C1 segment of cervical spinal cord (tissue), 14 donors: ENCODE measurements around the gene RTKN.
A peak's percentile ranks its signal among the peaks of the same experiment; 100 is the strongest.
"Not testable (repeated sequence)": the region's sequence is repeated elsewhere in the genome, so short reads cannot be mapped to it uniquely, and the experiment has no call there.

Experiments
- DNase-seq, 14 donors: peaks; one replicate each; lab custom pipeline; 2025; lab: John Stamatoyannopoulos, UW

Gene RTKN

GRCh38 chr2:74441690-74442482 is at the start of gene RTKN:
Gene RTKN, minus strand, starts transcription at chr2:74441937. Its CDS starts 121 bp downstream, at chr2:74441816.
- peak in 3 of 14 donors; percentile 24 to 54 (median 30) for DNase-seq

- DNase-seq = no peak
These were observed 48.2 kb upstream of the RTKN start for GRCh38 chr2:74489906-74490305.

- DNase-seq = no peak
These were observed 47.1 kb upstream of the RTKN start for GRCh38 chr2:74488643-74489481.

GRCh38 chr2:74486141-74486540 is 44.4 kb upstream of the RTKN start:
- DNase-seq = no peak

GRCh38 chr2:74483675-74484164 is 42.0 kb upstream of the RTKN start:
- not testable (repeated sequence) for DNase-seq

- DNase-seq = peak; percentile 88 to 100 (median 97)
These were observed 41.3 kb upstream of the RTKN start, which contains the start of the genes CCDC142 and TTC31 for GRCh38 chr2:74482801-74483674. Gene CCDC142, minus strand, starts transcription at chr2:74482998. Its CDS starts 161 bp downstream, at chr2:74482837. Gene TTC31, plus strand, starts transcription at chr2:74483081. Its CDS starts 15 bp downstream, at chr2:74483096.

- DNase-seq = peak in 2 of 14 donors; percentile 52 to 58
These were observed 40.4 kb upstream of the RTKN start for GRCh38 chr2:74481961-74482800.

GRCh38 chr2:74481431-74481830 is 39.7 kb upstream of the RTKN start:
- DNase-seq = no peak

GRCh38 chr2:74474899-74475298 is 33.2 kb upstream of the RTKN start:
- DNase-seq = no peak

- no peak for DNase-seq
These were observed 32.7 kb upstream of the RTKN start for GRCh38 chr2:74474481-74474880.

- DNase-seq = no peak
These were observed 31.2 kb upstream of the RTKN start for GRCh38 chr2:74472945-74473258.

- DNase-seq = peak; percentile 60 to 95 (median 86)
These were observed 30.6 kb upstream of the RTKN start, which contains the start of gene MRPL53 for GRCh38 chr2:74472086-74472944. Gene MRPL53, minus strand, starts transcription at chr2:74472680. Its CDS starts 20 bp downstream, at chr2:74472660.

- no peak for DNase-seq
These were observed 29.8 kb upstream of the RTKN start for GRCh38 chr2:74471332-74472065.

GRCh38 chr2:74470742-74471141 is 29.0 kb upstream of the RTKN start:
- not testable (repeated sequence) for DNase-seq

GRCh38 chr2:74464406-74464805 is 22.7 kb upstream of the RTKN start:
- no peak for DNase-seq

- DNase-seq = no peak
These were observed 21.0 kb upstream of the RTKN start for GRCh38 chr2:74462786-74463105.

GRCh38 chr2:74462054-74462785 is 20.5 kb upstream of the RTKN start:
- no peak for DNase-seq
